ENCODE measurements around the gene GRK5. TPM values are rescaled to one million over a fixed set of nuclear protein-coding genes. Genes with fewer than 3 reads are reported as not detected.

GRK5 gene
- total RNA-seq, 4 donors from 2014 or later, result 11.6 to 38.2 (median 21.4) TPM

DNA sequence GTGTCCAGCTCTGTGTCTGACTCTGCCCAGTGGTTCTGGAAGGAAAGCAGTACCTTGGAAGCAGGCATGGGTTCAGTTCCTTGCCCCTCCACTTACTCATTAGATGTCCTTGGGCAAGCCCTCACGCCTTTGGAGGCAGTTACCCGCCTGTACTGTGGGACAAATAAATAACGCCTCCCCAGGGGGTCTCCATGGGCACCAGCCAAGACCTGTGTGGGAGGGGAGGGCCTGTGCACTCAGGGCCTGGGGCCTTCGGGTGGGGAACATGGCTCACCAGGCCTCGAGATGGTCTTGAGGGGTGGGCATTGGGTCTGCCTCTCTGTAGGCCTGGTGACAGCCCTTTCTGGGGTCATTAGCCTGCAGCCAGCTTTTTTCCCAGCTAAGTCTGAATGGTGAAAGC lies 142.0 kb downstream of the GRK5 start:
- TF ChIP-seq CTCF (IDR thresholded peaks at IDR 0.05; ENCODE audit: low read depth), result no peak

- TF ChIP-seq CTCF (IDR thresholded peaks at IDR 0.05; ENCODE audit: low read depth), result no peak
Measured at GRCh38 chr10:119349937-119350501, 142.6 kb downstream of the GRK5 start.

DNA sequence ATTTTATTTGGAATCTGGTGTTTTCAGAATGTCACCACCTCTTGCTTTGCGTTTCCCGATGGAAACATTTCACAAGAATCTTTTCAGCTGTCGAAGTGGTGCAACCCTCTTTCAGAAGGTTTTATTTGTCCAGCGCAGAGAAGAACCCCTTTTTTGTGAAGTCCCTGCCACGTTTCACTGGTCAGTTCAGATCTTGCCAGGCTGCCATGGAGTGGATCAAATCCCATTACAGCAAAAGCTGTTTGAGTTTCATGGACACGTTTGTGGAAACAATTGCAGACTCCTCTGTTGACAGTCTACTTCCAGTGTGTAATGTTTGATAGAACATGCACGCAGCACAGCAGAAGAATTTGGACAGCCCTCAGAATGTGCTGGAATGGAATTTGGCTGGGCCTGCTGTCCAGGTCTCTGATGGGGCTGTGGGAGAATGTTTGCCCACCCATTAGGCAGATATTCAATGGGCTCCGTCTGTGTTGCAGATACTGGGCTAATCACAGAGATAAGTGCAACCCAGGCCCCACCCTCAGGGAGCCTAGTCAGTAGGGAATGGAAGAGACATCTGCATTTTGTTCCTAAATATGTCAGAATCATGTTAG lies 143.2 kb downstream of the GRK5 start:
- TF ChIP-seq CTCF (IDR thresholded peaks at IDR 0.05; ENCODE audit: low read depth), result no peak

DNA sequence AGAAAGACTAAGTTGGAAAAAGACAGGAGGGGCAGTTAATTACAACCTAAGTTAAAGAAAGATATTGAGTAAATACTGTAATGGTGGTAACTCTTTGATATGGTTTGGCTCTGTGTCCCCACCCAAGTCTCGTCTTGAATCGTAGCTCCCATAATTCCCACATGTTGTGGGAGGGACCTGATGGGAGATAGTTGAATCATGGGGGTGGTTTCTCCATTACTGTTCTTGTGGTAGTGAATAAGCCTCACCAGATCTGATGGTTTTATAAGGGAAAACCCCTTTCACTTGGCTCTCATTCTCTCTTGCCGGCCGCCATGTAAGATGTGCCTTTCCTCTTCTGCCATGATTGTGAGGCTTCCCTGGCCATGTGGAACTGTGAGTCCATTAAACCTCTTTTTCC lies 143.8 kb downstream of the GRK5 start:
- no peak for TF ChIP-seq CTCF (IDR thresholded peaks at IDR 0.05; ENCODE audit: low read depth)

DNA sequence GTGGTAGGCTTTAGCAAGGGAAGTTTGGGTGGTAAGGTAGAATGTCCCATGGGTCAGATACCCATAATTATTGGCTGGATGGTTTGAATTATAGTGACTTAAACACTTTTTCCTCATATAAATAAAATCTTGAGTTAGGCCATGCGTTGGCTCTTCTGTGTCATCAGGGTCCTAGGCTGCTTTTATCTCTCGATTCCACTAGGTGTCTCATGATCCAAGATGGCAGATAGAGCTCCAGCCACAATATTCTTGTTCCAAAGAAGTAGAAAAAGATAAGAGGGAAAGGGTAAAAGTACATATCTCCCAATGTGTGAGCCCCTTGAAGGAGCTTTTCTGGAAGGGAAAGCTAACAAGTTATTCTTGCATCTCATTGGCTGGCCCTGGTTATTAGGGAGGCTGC lies 144.7 kb downstream of the GRK5 start:
- TF ChIP-seq CTCF (IDR thresholded peaks at IDR 0.05; ENCODE audit: low read depth), result no peak

DNA sequence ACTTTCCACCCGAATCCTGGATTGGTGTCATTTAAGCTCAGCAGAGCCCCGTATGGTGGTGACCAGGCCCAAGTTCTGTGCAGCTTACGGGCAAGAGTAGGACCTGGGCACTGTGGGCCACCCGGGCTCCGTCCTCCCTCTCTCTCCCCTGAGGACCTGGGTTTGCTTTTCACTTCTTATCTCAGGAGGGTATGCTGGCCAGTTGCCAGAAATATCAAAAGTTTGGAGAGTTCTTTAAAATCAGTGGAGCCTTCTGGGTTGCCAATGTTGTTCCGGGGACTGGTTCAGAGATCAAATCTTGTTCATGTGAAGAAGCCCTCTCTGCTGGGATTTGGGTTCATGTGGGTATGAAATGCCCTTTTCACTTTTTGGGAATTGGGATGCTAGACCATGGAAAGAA lies 145.4 kb downstream of the GRK5 start:
- TF ChIP-seq CTCF (IDR thresholded peaks at IDR 0.05; ENCODE audit: low read depth), result no peak

- no peak for TF ChIP-seq CTCF (IDR thresholded peaks at IDR 0.05; ENCODE audit: low read depth)
Measured at GRCh38 chr10:119353421-119353820, 146.1 kb downstream of the GRK5 start.
